GM18861 (cell line): Measurements from ENCODE around the gene ZNF322.
A peak's percentile ranks its signal among the peaks of the same experiment; 100 is the strongest.

Experiments used
- ATAC-seq: cut with Tn5 transposase; IDR thresholded peaks from one replicate; pipeline ENCODE4 v1.9.1; 2021; ENCODE audit not compliant: unreplicated experiment

ZNF322 gene

GRCh38 chr6:26613689-26614683, 45.6 kb downstream of the ZNF322 start:
- no peak for ATAC-seq

- ATAC-seq, result no peak
Measured at GRCh38 chr6:26613201-26613600, 46.3 kb downstream of the ZNF322 start.

GRCh38 chr6:26611599-26611998, 47.9 kb downstream of the ZNF322 start:
- no peak for ATAC-seq

- no peak for ATAC-seq
Measured at GRCh38 chr6:26609463-26609862, 50.1 kb downstream of the ZNF322 start.

GRCh38 chr6:26607434-26608230, 51.9 kb downstream of the ZNF322 start:
- ATAC-seq, result peak; percentile 70

- no peak for ATAC-seq
Measured at GRCh38 chr6:26604797-26605196, 54.7 kb downstream of the ZNF322 start.

- no peak for ATAC-seq
Measured at GRCh38 chr6:26604026-26604425, 55.5 kb downstream of the ZNF322 start.

GRCh38 chr6:26602262-26602661, 57.3 kb downstream of the ZNF322 start:
- ATAC-seq, result no peak

- no peak for ATAC-seq
Measured at GRCh38 chr6:26600759-26601158, 58.8 kb downstream of the ZNF322 start.

- no peak for ATAC-seq
Measured at GRCh38 chr6:26599591-26599990, 60.0 kb downstream of the ZNF322 start.

- ATAC-seq, result no peak
Measured at GRCh38 chr6:26599134-26599533, 60.4 kb downstream of the ZNF322 start.

GRCh38 chr6:26598267-26598666, 61.3 kb downstream of the ZNF322 start:
- no peak for ATAC-seq

GRCh38 chr6:26597821-26598220, 61.7 kb downstream of the ZNF322 start:
- ATAC-seq, result no peak

- no peak for ATAC-seq
Measured at GRCh38 chr6:26597389-26597766, 62.2 kb downstream of the ZNF322 start.

- ATAC-seq, result peak; percentile 54
Measured at GRCh38 chr6:26596579-26597388, 62.8 kb downstream of the ZNF322 start, which contains the start of gene ABT1. ABT1 (plus strand) TSS chr6:26596953; CDS start chr6:26596983, 30 bp downstream.

- ATAC-seq, result peak; percentile 70
Measured at GRCh38 chr6:26595669-26596269, 63.8 kb downstream of the ZNF322 start.

GRCh38 chr6:26594730-26595632, 64.6 kb downstream of the ZNF322 start:
- no peak for ATAC-seq

GRCh38 chr6:26594131-26594498, 65.4 kb downstream of the ZNF322 start:
- no peak for ATAC-seq

- no peak for ATAC-seq
Measured at GRCh38 chr6:26593278-26594130, 66.0 kb downstream of the ZNF322 start.
